Left forelimb (tissue), 1 donor: ENCODE results near the gene CASK.

Experiments
- DNase-seq: peaks from one replicate; pipeline ENCODE4 v3.0.0-alpha.2; 2018; ENCODE audit warnings: low spot score

Gene CASK

GRCh38 chrX:41923211-41923977 lies at the start of gene CASK:
Gene CASK, minus strand, starts transcription at chrX:41923554. Its CDS starts 566 bp downstream, at chrX:41922988.
- peak; percentile 92 for DNase-seq

GRCh38 chrX:41971346-41971745 lies 48.0 kb upstream of the CASK start:
- DNase-seq, result no peak

GRCh38 chrX:41970419-41970818 lies 47.1 kb upstream of the CASK start:
- no peak for DNase-seq

- DNase-seq, result no peak
Measured at GRCh38 chrX:41963348-41963747, 40.0 kb upstream of the CASK start.

GRCh38 chrX:41960142-41960541 lies 36.8 kb upstream of the CASK start:
- DNase-seq, result no peak

GRCh38 chrX:41958861-41959260 lies 35.5 kb upstream of the CASK start:
- DNase-seq, result no peak

GRCh38 chrX:41956027-41956426 lies 32.7 kb upstream of the CASK start:
- DNase-seq, result no peak

GRCh38 chrX:41952102-41952501 lies 28.7 kb upstream of the CASK start:
- no peak for DNase-seq

GRCh38 chrX:41946989-41947612 lies 23.7 kb upstream of the CASK start:
- no peak for DNase-seq

- DNase-seq, result no peak
Measured at GRCh38 chrX:41946235-41946634, 22.9 kb upstream of the CASK start.

- DNase-seq, result no peak
Measured at GRCh38 chrX:41935832-41936231, 12.5 kb upstream of the CASK start.

GRCh38 chrX:41933546-41933945 lies 10.2 kb upstream of the CASK start:
- no peak for DNase-seq

- no peak for DNase-seq
Measured at GRCh38 chrX:41932885-41933284, 9.5 kb upstream of the CASK start.

- DNase-seq, result no peak
Measured at GRCh38 chrX:41931591-41931990, 8.2 kb upstream of the CASK start.

GRCh38 chrX:41923978-41924683 lies 777 bp upstream of the CASK start:
- no peak for DNase-seq

GRCh38 chrX:41922431-41923151 lies 763 bp downstream of the CASK start:
- peak; percentile 65 for DNase-seq

- no peak for DNase-seq
Measured at GRCh38 chrX:41921492-41922430, 1.6 kb downstream of the CASK start.

GRCh38 chrX:41919870-41920269 lies 3.5 kb downstream of the CASK start:
- DNase-seq, result no peak

- DNase-seq, result no peak
Measured at GRCh38 chrX:41917517-41917916, 5.8 kb downstream of the CASK start.

- DNase-seq, result no peak
Measured at GRCh38 chrX:41913476-41913875, 9.9 kb downstream of the CASK start.

- no peak for DNase-seq
Measured at GRCh38 chrX:41912923-41913322, 10.4 kb downstream of the CASK start.
